ENCODE results near the gene CELF2. TPM values are rescaled to one million over a fixed set of nuclear protein-coding genes. Genes with fewer than 3 reads are reported as not detected.

The CELF2 gene
- total RNA-seq, 1 experiment from 2014 or later, result 28.7 TPM

- H3T11ph ChIP-seq (ENCODE audit: low read length), result no peak overlapping the region
Measured at GRCh38 chr10:11353006-11353896, 335.6 kb downstream of the CELF2 start.

More at GRCh38 chr10:11353006-11353896, 335.6 kb downstream of the CELF2 start:
- no peaks in the 10 kb centered on the region for H4K20me1 ChIP-seq (ENCODE audit: control insufficient read depth, insufficient read depth, insufficient read length)
- H3K4me1 ChIP-seq (ENCODE audit: insufficient read depth, low read length), result no peaks in the 10 kb centered on the region
- H3K27me3 Mint-ChIP-seq (ENCODE audit: low read depth), result peaks cover 2% of the 10 kb centered on the region; the same call in 1 of the 2 replicates
- H3K36me3 Mint-ChIP-seq (ENCODE audit: insufficient read depth in 1 of 3, low read depth in 3 of 3), result peaks cover 0 to 9% (median 2%) of the 10 kb centered on the region in 3 experiments; a peak in 3 of 7 replicates
- H3K4me3 Mint-ChIP-seq, result no peak overlapping the region
- H3K4ac ChIP-seq (ENCODE audit: low read depth, low read length), result no peak overlapping the region
- no peak overlapping the region for H3K23ac ChIP-seq (ENCODE audit: insufficient read length, low read depth, low read length)
- no peak overlapping the region for H2AFZ ChIP-seq (ENCODE audit: low read length)
- no peak for DNase-seq
- H3K18ac ChIP-seq (ENCODE audit: insufficient read length, low read depth, low read length), result no peak overlapping the region
- WGBS (ENCODE audit: extremely low coverage, insufficient read length, low lambda C conversion rate), result no CpG with 5 or more reads among the region's 12 CpGs
- H3K9ac ChIP-seq (ENCODE audit: extremely low read depth, insufficient read length, low read length), result no peak overlapping the region
- no peak overlapping the region for H3K56ac ChIP-seq (ENCODE audit: insufficient read length, low read depth, low read length)
- no peak overlapping the region for H3K27ac Mint-ChIP-seq
- no peak overlapping the region for H3K27ac ChIP-seq (ENCODE audit: insufficient read length, low read depth, low read length)
- H3K27me3 ChIP-seq (ENCODE audit: insufficient read depth, low read length), result no peaks in the 10 kb centered on the region
- no peak overlapping the region for H4K8ac ChIP-seq (replicated peaks; ENCODE audit: insufficient read length, low read depth, low read length)
- no peak overlapping the region for H3K4me2 ChIP-seq (ENCODE audit: insufficient read depth, insufficient read length, low read length)
- no peak overlapping the region for H4K91ac ChIP-seq (ENCODE audit: insufficient read length, low read depth, low read length)
- H3K9me3 Mint-ChIP-seq, result peaks cover 14 to 19% of the 10 kb centered on the region in 2 experiments
- no peaks in the 10 kb centered on the region for H3K9me3 ChIP-seq (ENCODE audit: control insufficient read depth, low read depth, low read length)
- no peak overlapping the region for H4K5ac ChIP-seq (ENCODE audit: insufficient read length, low read depth, low read length)
- no peak overlapping the region for H2AK5ac ChIP-seq (ENCODE audit: insufficient read length, low read length)
- H3K23me2 ChIP-seq (ENCODE audit: insufficient read length, low read depth, low read length, poor library complexity, severe bottlenecking), result no peaks in the 10 kb centered on the region
- H3K14ac ChIP-seq (ENCODE audit: insufficient read depth, low read length), result no peak overlapping the region
- no peaks in the 10 kb centered on the region for H3K4me1 Mint-ChIP-seq
- no peak for TF ChIP-seq CTCF (conservative IDR thresholded peaks at IDR 0.05)
- no peak overlapping the region for H2BK5ac ChIP-seq (ENCODE audit: insufficient read length, low read length)
- H3K79me2 ChIP-seq (ENCODE audit: insufficient read depth, low read length), result no peaks in the 10 kb centered on the region
- H2BK20ac ChIP-seq (ENCODE audit: low read depth, low read length, poor library complexity, severe bottlenecking), result no peak overlapping the region
- no peaks in the 10 kb centered on the region for H3K79me1 ChIP-seq (ENCODE audit: insufficient read depth, low read depth, low read length, poor library complexity, severe bottlenecking)
- no peak overlapping the region for H2BK15ac ChIP-seq (ENCODE audit: low read depth, low read length)
- no peak overlapping the region for H2BK120ac ChIP-seq (ENCODE audit: low read depth, low read length, poor library complexity, severe bottlenecking)
- no peak overlapping the region for H2BK12ac ChIP-seq (ENCODE audit: insufficient read length, low read depth, low read length)
